Endodermal cell (in vitro differentiated cells): ENCODE results near the gene CLIP4. TPM values are rescaled to one million over a fixed set of nuclear protein-coding genes. Genes with fewer than 3 reads are reported as not detected.

Source experiments
- DNase-seq: peaks from one replicate; pipeline ENCODE4 v3.0.0-alpha.2; 2017
- H3K27ac ChIP-seq: 2 replicates; pipeline ENCODE4 v1.5.1; 2013; ENCODE audit warnings: mild to moderate bottlenecking, low read depth, low read length, moderate library complexity
- H3K27me3 ChIP-seq: 2 replicates; pipeline ENCODE4 v1.6.1; 2013; ENCODE audit warnings: mild to moderate bottlenecking, low read length, moderate library complexity; ENCODE audit not compliant: insufficient read depth, control insufficient read depth, poor library complexity, severe bottlenecking
- H3K36me3 ChIP-seq: 2 replicates; pipeline ENCODE4 v1.7.0; 2013; ENCODE audit warnings: mild to moderate bottlenecking, low read length, moderate library complexity; ENCODE audit not compliant: control insufficient read depth, insufficient read depth
- H3K4me1 ChIP-seq: one replicate; pipeline ENCODE4 v1.7.0; 2013; ENCODE audit warnings: low read length; ENCODE audit not compliant: control insufficient read depth, insufficient read depth
- H3K4me3 ChIP-seq: 2 replicates; pipeline ENCODE4 v1.5.1; 2013; ENCODE audit warnings: mild to moderate bottlenecking, low read length, moderate library complexity
- H3K9ac ChIP-seq: 2 replicates; pipeline ENCODE4 v1.6.1; 2013; ENCODE audit warnings: mild to moderate bottlenecking, low read length, moderate library complexity; ENCODE audit not compliant: poor library complexity, severe bottlenecking; ENCODE audit errors: extremely low read depth
- H3K9me3 ChIP-seq: 2 replicates; pipeline ENCODE4 v1.6.1; 2013; ENCODE audit warnings: mild to moderate bottlenecking, low read length, moderate library complexity; ENCODE audit not compliant: control insufficient read depth
- H3K27ac Mint-ChIP-seq: 2 replicates; pipeline ENCODE4 v1.8.0; 2020; ENCODE audit warnings: mixed read lengths
- H3K27me3 Mint-ChIP-seq: 2 replicates; pipeline ENCODE4 v1.8.0; 2021; ENCODE audit warnings: mild to moderate bottlenecking, mixed read lengths; ENCODE audit not compliant: insufficient read depth
- H3K36me3 Mint-ChIP-seq: 2 replicates; pipeline ENCODE4 v1.8.0; 2020; ENCODE audit warnings: low read depth, mixed read lengths
- H3K4me1 Mint-ChIP-seq: 2 replicates; pipeline ENCODE4 v1.8.0; 2020; ENCODE audit warnings: mixed read lengths
- H3K4me3 Mint-ChIP-seq: 2 replicates; pipeline ENCODE4 v1.8.0; 2020; ENCODE audit warnings: mild to moderate bottlenecking, moderate library complexity, mixed read lengths
- H3K9me3 Mint-ChIP-seq: 2 replicates; pipeline ENCODE4 v1.8.0; 2020; ENCODE audit warnings: mild to moderate bottlenecking, mixed read lengths
- CTCF ChIP-seq: fragments of 200-600 bp; sonication (generic); conservative IDR thresholded peaks from 2 replicates; pipeline ENCODE4 v1.5.0; 2021; ENCODE audit warnings: antibody characterized with exemption, mild to moderate bottlenecking
- WGBS, 2 experiments: methylation state at CpG; one replicate each; pipeline versions ENCODE4 v1.1.5 to v1.1.7; 2013; ENCODE audit warnings: missing lambda C conversion rate in 2 of 2, mixed read lengths in 1 of 2; ENCODE audit not compliant: insufficient coverage in 1 of 2, insufficient read length in 1 of 2; 5-methylcytosine and 5-hydroxymethylcytosine counted together
- total RNA-seq, 2 donors: library from RNA; stranded (reverse); fragmentation: NEBNext Ultra II Directional in 1 of 2; extraction: Animal tissue kit (Norgen Biotek cat#: 25700) in 1 of 2; gene quantifications; 2 replicates in 1 of 2; 3 replicates in 1 of 2; pipeline ENCODE4 v1.2.1, GENCODE V29; 2021

CLIP4 gene
- total RNA-seq, 2 donors from 2014 or later = 8.0 to 10.9 TPM

- DNase-seq = peak; percentile 60
- Histone ChIP-seq H3K27ac (no peak overlapping the region), H3K4me1 (peaks cover 3% of the 10 kb centered on the region), H3K36me3 (no peaks in the 10 kb centered on the region), H3K9me3 (no peaks in the 10 kb centered on the region), H3K4me3 (peak overlapping the region; percentile 69), H3K27me3 (peaks cover 25% of the 10 kb centered on the region), H3K9ac (peak overlapping the region; percentile 6)
- 28 to 43% methylated on average over 32 to 53 of the region's 53 CpGs for WGBS, 2 experiments
- no peak for TF ChIP-seq CTCF
- no peaks in the 10 kb centered on the region for H3K36me3 Mint-ChIP-seq
- H3K4me3 Mint-ChIP-seq = peak overlapping the region; percentile 71
- no peak overlapping the region for H3K27ac Mint-ChIP-seq
- peaks cover 11% of the 10 kb centered on the region for H3K4me1 Mint-ChIP-seq
- H3K9me3 Mint-ChIP-seq = no peaks in the 10 kb centered on the region
- H3K27me3 Mint-ChIP-seq = peaks cover 71% of the 10 kb centered on the region
Observed at GRCh38 chr2:29115797-29116781, 874 bp downstream of the CLIP4 start.

GRCh38 chr2:29117636-29118303 lies 2.6 kb downstream of the CLIP4 start:
- H3K27ac Mint-ChIP-seq = no peak overlapping the region
- no peak for DNase-seq
- H3K9me3 Mint-ChIP-seq = no peaks in the 10 kb centered on the region
- H3K27me3 Mint-ChIP-seq = peaks cover 63% of the 10 kb centered on the region
- WGBS, 2 experiments = 92 to 95% methylated on average over 2 of the region's 2 CpGs
- peaks cover 25% of the 10 kb centered on the region for H3K27me3 ChIP-seq
- peaks cover 11% of the 10 kb centered on the region for H3K4me1 Mint-ChIP-seq
- H3K9ac ChIP-seq = no peak overlapping the region
- no peak overlapping the region for H3K4me3 Mint-ChIP-seq
- H3K27ac ChIP-seq = no peak overlapping the region
- H3K36me3 ChIP-seq = peaks cover 4% of the 10 kb centered on the region
- TF ChIP-seq CTCF = no peak
- H3K36me3 Mint-ChIP-seq = no peaks in the 10 kb centered on the region
- H3K4me1 ChIP-seq = peaks cover 3% of the 10 kb centered on the region
- H3K4me3 ChIP-seq = no peak overlapping the region
- H3K9me3 ChIP-seq = no peaks in the 10 kb centered on the region

- Histone ChIP-seq H3K4me1 (peaks cover 3% of the 10 kb centered on the region), H3K9me3 (peaks cover 12% of the 10 kb centered on the region), H3K27me3 (peaks cover 22% of the 10 kb centered on the region), H3K9ac (no peak overlapping the region), H3K27ac (no peak overlapping the region), H3K4me3 (no peak overlapping the region), H3K36me3 (peaks cover 4% of the 10 kb centered on the region)
- no peak overlapping the region for H3K27ac Mint-ChIP-seq
- H3K36me3 Mint-ChIP-seq = peaks cover 10% of the 10 kb centered on the region
- 71 to 84% methylated on average over 3 to 4 of the region's 4 CpGs for WGBS, 2 experiments
- no peak overlapping the region for H3K4me3 Mint-ChIP-seq
- DNase-seq = no peak
- TF ChIP-seq CTCF = no peak
- peaks cover under 1% of the 10 kb centered on the region for H3K9me3 Mint-ChIP-seq
- H3K27me3 Mint-ChIP-seq = peaks cover 49% of the 10 kb centered on the region
- H3K4me1 Mint-ChIP-seq = peaks cover 11% of the 10 kb centered on the region
Observed at GRCh38 chr2:29119211-29119610, 4.0 kb downstream of the CLIP4 start.
